Kidney epithelial cell (primary cell): ENCODE results near the gene SPR. TPM values are rescaled to one million over a fixed set of nuclear protein-coding genes. Genes with fewer than 3 reads are reported as not detected.
A peak's percentile ranks its signal among the peaks of the same experiment; 100 is the strongest.

Source experiments
- DNase-seq: peaks from one replicate; pipeline ENCODE4 v3.0.0-alpha.2; 2010; ENCODE audit warnings: low read depth
- H3K27me3 ChIP-seq: 2 replicates; pipeline ENCODE4 v1.6.0; 2011; ENCODE audit warnings: low read length; ENCODE audit not compliant: control insufficient read depth, insufficient read depth
- H3K36me3 ChIP-seq: 2 replicates; pipeline ENCODE4 v1.5.1; 2011; ENCODE audit warnings: low read length; ENCODE audit not compliant: control insufficient read depth, insufficient read depth
- H3K4me3 ChIP-seq: 2 replicates; pipeline ENCODE4 v1.5.1; 2011; ENCODE audit warnings: low read depth, mild to moderate bottlenecking, control low read depth, low read length
- total RNA-seq: library from RNA; depleted of rRNA; stranded (reverse); fragments of >200 nt; gene quantifications from 2 replicates; pipeline ENCODE4 v1.2.3, GENCODE V29; 2015
- TF ChIP-seq, protein P1 (sequence below): IDR thresholded peaks from 2 replicates; pipeline ENCODE4 v1.5.1; 2011; ENCODE audit warnings: mild to moderate bottlenecking, moderate library complexity, low read length, control low read depth, inconsistent platforms; ENCODE audit not compliant: insufficient read depth, poor library complexity, severe bottlenecking

Gene SPR
- total RNA-seq, 1 donor from 2014 or later = 15.0 TPM

DNA sequence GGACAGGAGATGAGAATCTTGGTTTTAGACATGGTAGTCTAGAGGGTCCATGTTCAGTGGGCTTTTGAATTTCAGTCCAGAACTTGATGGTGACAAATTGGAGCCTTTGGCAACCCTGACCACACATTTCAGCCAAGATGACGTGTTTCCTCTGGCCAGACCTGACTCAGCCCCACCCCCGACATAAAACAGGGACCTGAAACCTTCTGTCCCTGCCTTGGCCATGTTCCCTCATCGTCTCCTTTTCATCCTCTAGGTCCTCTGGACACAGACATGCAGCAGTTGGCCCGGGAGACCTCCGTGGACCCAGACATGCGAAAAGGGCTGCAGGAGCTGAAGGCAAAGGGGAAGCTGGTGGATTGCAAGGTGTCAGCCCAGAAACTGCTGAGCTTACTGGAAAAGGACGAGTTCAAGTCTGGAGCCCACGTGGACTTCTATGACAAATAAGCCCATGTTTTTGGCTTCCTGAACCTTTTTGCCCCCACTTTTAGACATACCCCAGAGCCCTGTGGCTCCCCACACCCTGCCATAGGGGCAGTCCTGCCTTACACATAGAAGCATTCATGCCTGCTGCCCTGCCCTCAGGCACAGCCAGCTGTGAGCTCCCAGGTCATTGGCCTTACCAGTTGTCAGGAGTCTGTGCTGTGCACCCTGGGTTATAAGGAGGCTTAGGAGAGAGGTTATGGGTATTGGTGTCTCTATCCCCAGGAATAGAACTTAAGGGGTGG is 4.0 kb downstream of the SPR start:
- Histone ChIP-seq H3K36me3 (no peaks in the 10 kb centered on the region), H3K27me3 (peaks cover 2% of the 10 kb centered on the region), H3K4me3 (no peak overlapping the region)
- no peak for DNase-seq
- TF ChIP-seq, protein P1, sequence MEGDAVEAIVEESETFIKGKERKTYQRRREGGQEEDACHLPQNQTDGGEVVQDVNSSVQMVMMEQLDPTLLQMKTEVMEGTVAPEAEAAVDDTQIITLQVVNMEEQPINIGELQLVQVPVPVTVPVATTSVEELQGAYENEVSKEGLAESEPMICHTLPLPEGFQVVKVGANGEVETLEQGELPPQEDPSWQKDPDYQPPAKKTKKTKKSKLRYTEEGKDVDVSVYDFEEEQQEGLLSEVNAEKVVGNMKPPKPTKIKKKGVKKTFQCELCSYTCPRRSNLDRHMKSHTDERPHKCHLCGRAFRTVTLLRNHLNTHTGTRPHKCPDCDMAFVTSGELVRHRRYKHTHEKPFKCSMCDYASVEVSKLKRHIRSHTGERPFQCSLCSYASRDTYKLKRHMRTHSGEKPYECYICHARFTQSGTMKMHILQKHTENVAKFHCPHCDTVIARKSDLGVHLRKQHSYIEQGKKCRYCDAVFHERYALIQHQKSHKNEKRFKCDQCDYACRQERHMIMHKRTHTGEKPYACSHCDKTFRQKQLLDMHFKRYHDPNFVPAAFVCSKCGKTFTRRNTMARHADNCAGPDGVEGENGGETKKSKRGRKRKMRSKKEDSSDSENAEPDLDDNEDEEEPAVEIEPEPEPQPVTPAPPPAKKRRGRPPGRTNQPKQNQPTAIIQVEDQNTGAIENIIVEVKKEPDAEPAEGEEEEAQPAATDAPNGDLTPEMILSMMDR = no peak

DNA sequence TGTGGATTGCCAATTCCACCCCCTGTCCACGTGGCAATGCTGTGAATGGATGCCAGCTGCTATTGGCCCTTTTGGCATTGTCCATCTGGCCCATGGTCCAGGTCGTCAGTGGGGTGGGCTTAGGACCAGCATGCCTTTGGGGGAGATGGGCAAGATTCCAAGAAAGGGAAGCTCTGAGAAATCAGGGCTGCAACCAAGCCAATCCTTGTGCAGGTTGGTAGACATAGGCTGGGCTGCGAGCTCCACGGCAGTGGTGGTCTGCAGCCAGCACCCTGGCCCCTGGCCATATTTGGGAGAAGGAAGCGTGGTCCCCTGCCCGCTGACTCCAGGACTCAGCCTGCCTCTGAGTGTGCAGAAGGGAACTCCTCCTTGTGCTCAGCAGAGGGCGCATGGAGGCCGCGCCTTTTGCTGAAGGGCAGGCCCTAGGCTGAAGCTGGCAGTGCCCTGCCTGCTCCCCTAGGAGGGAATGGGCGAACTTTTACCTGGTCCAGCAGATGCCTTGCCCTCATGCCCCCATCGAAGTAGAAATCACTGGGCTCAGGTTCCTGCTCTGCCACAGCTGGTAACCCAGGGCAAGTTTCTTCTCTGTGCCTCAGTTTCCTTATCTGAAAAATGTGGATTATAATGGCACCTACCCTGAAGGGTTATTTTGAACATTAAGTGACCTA is 5.4 kb downstream of the SPR start:
- no peak for DNase-seq
- peaks cover 2% of the 10 kb centered on the region for H3K27me3 ChIP-seq
- H3K4me3 ChIP-seq = no peak overlapping the region
- H3K36me3 ChIP-seq = no peaks in the 10 kb centered on the region
- TF ChIP-seq, protein P1 = peak; percentile 92

DNA sequence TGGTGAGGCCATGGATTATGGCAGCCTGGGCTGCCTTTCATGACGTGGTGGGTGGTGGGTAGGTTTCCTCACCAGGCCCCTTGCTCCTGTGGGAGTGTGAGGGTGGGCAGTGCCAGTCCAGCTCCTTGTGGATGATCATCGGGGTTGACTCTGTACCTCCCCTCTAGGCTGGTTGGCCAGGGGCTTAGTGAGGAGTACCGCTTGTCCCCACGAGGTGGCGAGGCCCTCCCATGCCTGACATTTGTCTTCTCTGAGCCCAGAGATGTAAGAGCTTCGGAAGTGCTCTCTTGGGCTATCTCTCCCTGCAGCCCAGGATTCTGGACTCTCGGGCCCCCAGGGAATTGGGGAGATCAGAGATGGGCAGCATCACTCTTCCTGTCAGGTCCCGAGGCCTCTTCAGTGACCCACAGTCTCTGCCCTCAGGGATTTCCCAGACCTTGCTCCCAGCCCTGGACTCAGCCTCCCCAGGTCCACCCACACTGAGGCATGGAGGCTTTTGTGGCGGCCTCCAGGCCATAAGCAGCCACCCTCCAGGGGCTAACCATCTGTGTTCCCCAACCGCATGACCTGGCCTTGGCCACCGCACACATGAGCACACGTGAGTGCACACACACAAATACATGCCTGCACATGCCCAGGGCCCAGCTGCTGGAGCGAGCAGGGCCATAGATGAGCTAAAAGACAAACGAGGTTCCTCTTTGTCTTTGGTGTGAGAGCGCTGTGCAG is 6.5 kb downstream of the SPR start:
- no peaks in the 10 kb centered on the region for H3K36me3 ChIP-seq
- no peak for DNase-seq
- H3K27me3 ChIP-seq = peaks cover 2% of the 10 kb centered on the region
- no peak overlapping the region for H3K4me3 ChIP-seq
- TF ChIP-seq, protein P1 = peak; percentile 85

DNA sequence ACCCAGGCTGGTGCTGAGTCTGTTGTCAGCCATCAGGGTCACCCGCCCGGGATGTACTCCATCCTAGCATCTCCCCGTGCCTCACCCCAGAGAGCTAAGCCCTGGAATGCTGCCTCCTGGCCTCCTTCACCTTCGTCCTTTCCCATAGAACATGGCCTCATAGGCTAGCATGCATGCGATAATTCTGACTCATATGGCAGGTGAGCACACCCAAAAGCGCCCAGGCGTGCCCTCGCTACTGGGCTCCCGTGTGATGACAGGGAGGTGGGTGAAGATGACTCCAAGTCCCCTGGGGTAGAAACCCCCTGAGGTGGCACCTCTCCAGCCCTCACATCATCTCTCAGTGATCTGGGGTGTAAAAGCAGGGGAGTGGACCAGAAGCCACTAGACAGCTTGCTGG is 7.3 kb downstream of the SPR start:
- no peak for DNase-seq
- TF ChIP-seq, protein P1 = no peak
- peaks cover 2% of the 10 kb centered on the region for H3K27me3 ChIP-seq
- H3K4me3 ChIP-seq = no peak overlapping the region
- no peaks in the 10 kb centered on the region for H3K36me3 ChIP-seq

DNA sequence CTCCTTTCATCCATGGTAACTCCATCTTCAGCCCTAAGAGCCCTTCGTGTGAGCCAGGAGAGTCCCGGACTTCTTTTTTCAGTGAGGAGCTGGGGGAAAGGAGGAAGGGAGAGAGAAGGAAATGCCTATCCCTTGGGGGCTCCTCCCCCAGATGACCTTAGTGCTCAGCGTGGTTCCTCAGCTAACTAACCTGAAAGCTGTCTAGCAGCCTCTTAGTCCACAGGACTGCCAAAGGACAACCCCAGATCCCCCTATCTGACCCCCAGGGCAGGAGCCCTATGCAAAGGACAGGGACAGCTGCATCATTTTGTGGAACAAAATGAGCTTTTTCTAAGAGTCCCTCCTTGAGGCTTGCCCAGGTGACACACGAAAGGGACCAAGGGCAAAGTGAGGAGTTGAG is 7.9 kb downstream of the SPR start:
- H3K4me3 ChIP-seq = no peak overlapping the region
- TF ChIP-seq, protein P1 = no peak
- H3K27me3 ChIP-seq = peaks cover 2% of the 10 kb centered on the region
- H3K36me3 ChIP-seq = no peaks in the 10 kb centered on the region
- DNase-seq = no peak
